NCI-H2081 treated with DMSO at 0.1 percent for 48 hours (cell line): Measurements from ENCODE around the gene CHMP6.
"Not testable (repeated sequence)": the region's sequence is repeated elsewhere in the genome, so short reads cannot be mapped to it uniquely, and the experiment has no call there.

Experiments used
- DNase-seq: peaks from one replicate; lab custom pipeline; 2025; lab: John Stamatoyannopoulos, UW

Gene CHMP6

DNA sequence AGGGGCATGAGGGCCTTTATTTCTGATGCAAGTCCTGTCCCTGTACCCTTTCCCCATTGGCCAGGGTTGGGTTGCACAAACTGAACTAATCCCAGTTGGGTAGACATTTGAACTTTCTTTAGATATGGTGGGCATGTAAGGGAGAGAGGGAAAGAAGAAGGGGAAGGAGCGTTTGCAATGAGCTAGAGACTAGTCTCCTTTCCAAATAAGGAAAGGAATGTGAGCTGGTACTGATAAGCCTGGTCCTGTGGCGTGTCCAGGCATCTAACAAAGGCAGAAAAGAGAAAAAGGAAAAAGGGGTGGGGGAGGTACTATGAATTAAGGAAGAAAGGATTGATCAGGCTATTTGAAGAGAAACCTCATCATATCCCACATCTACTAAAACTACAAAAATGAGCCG, 20.3 kb downstream of the CHMP6 start:
- no peak for DNase-seq

DNA sequence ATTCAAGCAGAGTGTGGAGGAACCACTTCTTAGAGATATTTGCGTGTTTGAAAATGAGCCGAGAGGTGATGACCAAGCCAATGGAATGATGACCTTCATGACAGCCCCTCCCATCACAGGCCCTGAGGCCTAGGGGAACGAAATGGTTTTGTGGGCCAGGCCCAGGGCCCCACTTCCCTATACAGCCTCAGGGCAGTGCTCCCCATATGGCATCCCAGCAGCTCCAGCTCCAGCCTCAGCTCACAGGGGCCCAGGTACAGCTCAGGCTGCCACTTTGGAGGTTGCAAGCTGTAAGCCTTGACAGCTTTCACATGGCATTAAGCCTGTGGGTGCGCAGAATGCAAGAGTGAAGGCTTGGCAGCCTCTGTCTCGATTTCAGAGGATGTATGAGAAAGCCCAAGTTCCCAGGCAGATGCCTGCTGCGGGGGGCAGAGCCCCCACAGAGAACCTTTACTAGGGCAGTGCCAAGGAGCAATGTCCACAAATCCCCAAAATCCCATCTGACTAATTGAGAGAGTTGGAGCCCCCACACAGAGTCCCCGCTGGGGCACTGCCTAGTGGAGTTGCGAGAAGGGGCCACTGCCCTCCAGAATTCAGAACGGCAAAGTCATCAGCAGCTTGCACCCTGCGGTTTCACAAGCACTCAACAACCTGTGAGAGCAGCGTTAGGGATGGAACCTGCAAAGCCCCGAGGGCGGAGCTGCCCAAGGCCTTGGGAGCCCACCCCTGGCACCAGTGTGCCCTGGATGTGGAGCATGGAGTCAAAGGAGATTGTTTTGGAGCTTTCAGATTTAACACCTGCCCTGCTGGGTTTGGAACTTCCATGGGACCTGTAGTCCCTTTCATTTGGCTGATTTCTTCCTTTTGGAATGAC, 21.2 kb downstream of the CHMP6 start:
- DNase-seq: no peak

DNA sequence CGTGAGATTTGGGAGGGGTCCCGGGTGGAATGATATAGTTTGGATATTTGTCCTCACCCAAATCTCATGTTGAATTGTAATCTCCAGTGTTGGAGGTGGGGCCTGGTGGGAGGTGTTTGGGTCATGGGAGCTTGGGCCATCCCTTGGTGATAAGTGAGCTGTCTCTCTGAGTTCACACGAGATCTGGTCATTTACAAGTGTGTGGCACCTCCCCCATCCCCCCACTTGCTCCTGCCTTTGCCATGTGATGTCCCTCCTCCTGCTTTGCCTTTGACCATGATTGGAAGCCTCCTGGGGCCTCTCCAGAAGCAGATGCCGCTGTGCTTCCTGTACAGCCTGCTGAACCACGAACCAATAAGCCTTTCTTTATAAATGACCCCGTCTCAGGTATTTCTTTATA, 22.0 kb downstream of the CHMP6 start:
- no peak for DNase-seq

DNA sequence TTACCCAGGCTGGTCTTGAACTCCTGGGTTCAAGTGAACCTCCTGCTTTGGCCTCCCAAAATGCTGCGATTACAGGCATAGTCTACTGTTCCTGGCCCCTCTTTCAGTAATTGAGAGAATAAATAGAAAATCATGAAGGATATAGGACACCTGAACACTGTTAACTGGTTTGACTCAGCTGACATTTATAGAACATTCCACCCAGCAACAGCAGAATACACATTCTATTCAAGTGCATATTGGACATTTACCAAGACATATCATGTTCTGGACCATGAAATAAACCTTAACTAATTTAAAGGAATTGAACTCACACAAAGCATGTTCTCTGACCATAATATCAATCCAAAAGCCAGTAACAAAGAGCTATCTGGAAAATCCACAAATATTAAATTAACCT, 23.5 kb downstream of the CHMP6 start:
- DNase-seq: no peak

DNA sequence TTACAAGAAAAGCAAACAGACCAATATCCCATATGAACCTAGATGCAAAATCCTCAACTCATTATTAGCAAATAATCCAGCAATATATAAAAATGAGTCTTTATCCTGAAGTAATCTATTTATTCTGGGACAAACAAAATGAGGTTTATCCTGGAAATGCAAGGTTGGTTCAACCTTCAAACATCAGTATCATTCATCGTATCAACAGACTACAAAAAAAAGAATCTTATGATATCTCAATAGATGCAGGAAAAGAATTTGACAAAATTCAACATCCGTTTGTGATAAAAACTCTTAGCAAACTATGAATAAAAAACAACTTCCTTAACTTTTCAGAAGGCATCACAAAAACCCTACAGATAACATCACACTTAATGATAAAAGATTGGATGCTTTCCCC, 24.9 kb downstream of the CHMP6 start:
- no peak for DNase-seq

DNA sequence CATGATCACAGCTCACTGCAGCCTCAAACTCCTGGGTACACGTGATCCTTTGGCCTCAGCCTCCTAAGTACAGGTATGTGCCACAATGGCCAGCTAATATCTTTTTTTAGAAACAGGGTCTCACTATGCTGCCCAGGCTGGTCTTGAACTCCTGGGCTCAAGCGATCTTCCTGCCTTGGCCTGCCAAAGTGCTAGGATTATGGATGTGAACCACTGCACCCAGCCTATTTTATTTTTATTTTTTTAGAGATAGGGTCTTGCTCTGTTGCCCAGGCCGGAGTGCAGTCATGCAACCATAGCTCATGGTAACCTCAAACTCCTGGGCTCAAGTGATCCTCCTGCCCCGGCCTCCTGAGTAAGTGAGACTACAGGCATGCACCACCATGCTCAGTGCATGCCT, 25.7 kb downstream of the CHMP6 start:
- DNase-seq: not testable (repeated sequence)

DNA sequence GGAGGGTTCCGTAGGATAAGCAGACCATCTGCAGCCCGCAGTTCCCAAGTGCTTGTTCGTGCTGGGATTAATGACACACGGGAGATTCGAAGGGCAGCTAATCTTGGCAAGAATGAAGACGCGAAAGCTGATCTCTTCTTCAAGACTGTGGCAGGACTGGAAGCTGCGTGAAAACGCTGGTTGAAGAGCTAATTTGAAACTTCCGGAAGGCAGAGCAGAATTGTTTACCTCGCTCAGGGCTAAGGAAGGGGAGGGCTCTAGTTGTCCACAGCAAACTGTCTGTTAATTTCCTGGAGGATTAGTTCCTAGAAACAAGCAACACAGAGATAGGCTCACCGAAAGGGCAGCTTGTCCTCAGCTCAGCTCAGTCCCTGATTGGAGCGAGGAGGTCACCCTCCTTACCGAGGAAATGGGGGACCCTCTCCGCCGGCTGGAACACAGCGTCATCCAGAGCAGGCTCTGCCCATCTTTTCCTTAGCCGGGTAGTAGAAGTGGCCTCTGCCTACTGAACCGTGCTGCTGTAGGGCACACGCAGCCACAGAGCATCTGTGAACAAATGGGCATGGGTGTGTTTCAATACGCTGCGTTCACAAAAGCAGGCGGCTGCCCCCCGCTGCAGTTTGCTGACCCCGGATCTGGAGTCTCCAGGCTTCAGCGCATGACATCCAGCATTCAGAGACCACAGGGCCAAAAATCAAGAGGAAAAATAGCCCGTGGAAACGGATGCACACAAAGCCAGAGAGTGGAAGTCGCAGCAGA, 26.6 kb downstream of the CHMP6 start:
- no peak for DNase-seq

DNA sequence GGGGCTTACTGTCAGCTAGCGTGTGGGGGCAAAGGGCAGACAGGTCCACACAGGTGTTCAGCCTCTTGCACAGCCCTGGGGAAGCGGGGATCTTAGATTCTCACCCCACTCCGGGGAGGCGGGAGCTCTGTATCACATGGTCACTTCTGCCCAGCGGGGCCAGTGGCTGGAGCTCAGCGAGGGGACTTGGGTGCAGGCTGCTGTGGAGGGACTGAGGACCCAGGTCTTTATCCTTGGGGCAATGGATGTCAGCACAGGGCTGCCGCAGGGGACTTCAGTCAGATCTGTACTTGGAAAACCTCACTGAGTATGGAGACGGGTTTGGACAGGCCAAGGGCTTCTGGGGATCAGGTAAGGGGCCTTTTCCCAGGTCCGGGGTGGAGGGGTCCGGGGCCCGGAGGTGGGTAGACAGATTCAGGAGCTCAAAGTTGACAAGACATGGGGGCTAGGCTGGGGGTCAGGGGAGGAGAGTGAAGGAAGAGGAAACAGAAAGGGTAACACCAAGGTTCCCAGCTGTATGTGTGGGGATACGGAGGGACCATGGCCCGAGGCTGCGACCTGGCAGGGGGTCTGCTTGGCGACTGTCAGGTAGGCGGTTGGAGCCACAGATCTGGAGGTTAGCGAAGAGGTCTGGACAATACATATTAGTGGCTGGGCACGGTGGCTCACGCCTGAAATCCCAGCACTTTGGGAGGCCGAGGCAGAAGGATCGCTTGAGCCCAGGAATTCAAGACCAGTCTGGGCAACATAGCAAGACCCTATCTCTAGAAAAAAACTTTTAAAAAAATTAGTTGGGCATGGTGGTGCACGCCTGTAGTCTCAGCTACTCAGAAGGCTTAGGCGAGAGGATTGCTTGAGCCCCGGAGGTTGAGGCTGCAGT, 28.2 kb downstream of the CHMP6 start:
- no peak for DNase-seq

DNA sequence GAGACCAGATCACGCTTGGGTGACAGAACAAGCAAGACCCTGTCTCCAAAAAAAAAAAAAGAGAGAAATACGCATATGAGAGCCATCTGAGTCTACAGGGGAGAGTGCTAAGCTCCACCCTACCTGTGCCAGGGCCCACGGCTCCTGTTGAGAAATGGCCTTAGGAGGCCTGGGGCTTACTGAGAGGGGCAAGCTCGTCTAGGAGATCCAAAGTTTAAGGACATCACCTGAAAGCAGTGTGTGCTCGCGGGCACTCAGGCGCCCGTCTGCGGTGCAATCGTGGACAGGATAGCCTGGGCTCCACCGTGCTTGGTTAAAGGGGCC, 28.8 kb downstream of the CHMP6 start:
- no peak for DNase-seq

DNA sequence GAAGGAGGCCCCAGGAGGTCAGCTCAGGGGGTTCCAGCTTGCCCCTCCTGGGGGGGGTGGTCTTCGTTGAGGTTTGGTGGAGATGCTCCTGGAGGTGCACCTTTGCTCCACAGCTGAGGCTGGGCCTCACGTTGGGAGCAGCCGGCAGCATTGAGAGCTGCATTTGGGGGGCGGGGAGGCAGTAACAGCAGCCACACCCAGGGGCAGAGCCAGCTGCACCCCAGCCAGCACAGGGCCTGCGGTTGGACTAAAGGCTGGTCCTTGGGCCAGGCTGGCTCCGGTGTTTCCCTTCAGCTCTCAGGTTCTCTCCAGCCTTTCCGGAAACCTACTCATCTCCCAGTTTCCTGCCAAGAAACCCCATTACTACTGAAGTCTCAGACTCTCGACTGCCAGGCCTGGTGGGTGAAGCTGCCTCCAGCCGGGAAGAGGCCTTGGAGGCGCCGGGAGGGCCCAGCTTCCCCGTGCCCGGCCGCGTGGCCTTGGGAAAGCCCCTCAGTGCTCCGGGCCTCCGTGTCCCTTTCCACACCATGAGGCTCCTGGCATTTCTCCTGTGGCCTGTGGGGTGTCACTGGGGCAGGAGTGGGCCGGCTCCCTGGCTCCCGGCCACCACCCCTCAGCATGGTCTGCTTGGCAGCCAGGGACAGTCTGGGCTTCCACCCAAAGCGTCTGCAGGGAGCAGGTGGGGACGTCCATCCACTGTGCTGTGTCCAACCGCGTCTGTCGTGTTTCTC, 29.3 kb downstream of the CHMP6 start:
- DNase-seq: no peak

DNA sequence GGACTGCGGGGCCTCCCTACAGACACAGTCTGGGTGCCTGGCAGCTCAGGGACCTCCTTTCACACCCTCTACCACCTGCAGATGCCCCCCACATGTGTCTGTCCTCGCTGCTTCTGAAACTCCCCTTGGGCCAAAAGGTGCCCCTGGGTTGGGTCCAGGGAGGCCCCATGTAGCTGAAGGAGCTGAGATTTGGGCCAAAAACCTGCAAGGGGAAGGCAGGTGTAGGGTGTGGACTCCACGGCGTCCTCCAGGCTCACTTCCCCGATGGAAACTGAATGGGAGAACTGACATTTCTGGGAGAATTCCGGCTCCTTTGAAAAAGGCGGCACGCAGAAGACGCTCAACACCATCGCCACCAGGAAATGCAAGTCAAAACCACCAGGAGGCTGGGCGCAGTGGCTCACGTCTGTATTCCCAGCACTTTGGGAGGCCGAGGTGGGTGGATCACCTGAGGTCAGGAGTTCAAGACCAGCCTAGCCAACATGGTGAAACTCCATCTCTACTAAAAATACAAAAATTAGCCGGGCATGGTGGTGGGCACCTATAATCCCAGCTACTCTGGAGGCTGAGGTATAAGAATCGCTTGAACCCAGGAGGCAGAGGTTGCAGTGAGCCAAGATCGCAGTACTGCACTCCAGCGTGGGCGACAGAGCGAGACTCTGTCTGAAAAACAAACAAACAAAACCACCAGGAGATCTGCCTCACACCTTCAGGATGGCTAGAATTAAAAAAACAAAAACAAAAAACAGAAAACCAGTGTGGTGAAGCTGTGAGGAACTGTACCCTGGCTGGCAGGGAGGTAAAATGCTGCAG, 30.1 kb downstream of the CHMP6 start:
- no peak for DNase-seq

DNA sequence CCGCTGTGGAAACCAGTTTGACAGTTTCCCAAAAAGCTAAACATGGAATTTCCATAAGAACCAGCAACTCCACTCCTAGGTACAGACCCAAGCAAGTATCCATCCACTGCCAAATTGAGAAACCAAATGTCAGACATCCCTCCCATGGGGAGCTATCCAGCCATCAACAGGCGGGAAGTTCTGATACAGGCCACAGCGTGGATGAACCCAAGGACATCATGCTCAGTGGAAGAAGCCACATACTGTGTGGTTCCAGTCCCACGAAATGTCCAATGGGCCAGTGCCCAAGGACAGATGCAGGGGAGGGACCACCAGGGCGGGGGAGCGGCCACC, 30.7 kb downstream of the CHMP6 start:
- no peak for DNase-seq

DNA sequence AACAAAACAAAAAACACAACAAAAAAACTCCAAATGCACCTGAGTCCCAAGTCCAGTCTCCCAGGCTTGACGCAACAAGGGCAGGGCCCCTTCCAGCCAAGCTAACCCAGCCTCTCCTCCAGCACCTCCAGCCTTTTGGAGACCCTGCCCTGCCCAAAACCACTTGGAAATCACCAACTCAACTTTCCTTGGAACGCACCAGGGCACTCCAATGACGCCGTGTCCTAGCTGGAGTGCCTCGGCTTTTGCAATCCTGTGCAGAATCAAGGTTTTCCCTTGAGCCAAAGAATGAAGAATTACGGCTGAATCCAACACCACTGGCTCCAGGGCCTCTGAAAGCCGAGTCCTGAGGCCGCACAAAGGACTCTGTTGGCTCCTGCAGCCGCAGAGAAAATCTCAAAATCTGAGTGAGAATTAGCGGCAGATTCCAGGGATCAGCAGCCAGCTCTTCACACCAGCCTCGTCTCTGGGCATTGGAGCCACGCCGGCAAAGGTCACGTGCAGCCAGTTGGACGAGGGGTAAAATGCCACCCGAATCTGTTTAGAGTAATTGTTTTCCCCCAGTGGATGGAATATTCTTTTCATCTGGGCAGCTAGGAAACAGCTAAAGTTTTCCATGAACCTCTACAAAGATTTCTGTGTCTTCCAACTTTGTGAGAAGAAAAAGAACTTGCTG, 33.6 kb downstream of the CHMP6 start:
- no peak for DNase-seq

DNA sequence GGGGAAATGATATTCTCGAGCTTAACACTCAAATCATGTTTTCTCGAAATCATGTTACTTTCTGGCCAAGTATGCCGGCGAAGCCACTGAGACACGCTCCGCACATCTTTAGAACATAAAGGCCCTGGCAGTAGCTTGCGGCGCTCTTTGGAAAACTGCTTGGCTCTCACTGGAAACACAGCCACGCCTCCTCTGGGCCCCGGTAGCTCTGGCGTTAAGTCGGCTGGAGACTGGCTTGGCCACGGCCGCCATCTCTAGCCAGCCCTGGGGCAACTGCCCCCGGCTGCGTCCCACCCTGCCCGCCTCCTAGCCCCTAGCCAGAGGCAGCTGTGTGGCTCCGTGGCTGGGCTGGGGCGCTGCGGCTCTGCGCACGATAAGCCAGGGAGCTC, 34.1 kb downstream of the CHMP6 start:
- DNase-seq: no peak

DNA sequence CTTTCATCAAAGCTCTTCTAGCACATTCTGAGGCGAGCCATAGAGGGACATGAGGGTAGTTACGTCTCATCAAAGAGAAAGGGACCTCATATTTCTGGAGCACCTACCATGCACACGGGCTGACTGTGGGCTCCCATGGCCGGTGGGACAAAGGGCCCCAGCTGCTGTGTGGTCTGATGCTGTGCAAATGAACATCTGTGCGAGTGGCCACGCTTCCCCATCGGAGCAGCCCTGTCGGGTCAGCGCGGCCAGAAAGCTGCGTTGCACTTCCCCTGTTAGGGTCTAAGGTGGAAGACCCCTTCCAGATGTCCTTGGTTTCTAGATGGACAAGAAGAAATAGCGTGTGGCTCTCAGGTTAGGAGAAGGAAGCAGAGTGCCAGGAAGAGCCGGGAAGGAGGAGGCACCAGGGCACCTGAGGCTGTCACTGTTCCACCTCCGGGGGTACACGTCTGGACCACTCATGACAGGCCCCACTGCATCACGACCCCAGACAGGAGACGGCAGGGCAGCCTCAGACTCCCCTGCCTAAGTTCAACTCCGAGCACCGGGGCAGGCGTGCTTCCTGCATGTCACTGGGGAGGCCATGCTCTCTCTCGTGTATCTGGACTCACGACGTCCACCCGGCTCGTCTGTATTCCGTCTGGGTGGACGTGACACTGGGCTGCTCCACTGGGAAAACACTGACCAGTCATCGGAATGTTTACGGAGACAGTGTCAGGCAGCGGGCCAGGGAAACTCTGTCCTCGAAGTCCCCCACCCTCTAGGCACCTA, 34.8 kb downstream of the CHMP6 start:
- DNase-seq: no peak

DNA sequence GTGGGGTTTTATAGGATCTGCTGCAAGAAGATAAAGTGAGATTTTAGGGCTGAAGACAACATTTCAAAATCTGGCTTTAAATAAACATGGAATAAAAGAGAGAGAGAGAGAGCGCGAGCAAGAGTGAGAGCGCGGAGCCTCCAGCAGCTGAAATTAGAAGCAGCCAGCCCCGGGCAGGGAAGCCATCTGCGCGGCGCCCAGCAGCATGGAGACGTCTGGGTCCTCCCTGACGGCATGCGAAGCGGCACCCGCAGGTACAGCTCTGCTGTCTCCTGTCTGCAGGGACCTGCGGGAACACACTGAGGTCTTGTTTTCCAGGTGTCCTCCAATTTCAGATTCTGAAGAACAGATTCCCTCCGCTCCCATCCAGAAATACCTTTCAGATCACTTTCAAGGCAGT, 35.4 kb downstream of the CHMP6 start:
- no peak for DNase-seq

DNA sequence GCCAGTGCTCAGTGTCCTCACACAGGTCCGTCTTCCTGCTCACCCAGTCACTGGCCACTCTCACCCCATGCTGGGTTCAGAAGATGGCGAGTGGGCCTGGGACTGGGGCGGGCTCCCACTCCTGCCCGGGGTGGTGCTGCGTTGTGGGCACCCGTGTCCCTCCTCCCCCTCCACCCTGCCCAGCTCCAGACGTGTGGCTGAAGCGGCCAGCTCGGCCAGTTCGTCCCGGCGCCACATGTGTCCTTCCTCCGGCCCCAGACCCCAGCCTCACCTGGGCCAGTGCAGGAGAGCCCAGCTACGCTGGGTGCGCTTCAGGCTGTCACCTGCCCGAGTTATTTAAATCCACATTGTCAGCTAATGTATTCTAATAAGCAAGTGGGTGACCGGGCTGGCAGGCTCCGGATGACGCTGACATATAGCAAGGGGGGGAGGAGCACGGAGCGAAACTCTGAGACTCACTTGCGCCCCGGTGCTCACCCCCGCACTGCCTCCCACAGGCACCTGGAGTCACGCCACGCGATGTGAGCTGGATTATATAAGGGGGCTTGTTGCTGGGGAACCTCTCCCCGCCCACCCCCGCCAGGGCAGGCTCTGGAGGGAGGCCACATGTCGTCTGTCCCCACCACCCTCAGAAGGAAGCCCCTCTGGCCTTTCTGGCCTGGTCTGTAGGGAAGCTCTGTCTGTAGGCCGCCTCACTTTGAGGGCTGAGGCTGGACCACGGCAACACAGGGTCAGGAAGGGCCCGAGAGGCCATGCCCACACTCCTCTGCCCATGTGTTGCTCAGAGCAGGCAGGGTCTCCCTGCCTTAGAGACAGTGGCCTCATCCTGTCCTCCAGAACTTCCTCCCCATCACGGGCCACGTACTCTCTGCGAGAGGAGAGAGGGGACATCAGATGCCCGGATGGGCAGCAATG, 36.2 kb downstream of the CHMP6 start:
- DNase-seq: no peak

DNA sequence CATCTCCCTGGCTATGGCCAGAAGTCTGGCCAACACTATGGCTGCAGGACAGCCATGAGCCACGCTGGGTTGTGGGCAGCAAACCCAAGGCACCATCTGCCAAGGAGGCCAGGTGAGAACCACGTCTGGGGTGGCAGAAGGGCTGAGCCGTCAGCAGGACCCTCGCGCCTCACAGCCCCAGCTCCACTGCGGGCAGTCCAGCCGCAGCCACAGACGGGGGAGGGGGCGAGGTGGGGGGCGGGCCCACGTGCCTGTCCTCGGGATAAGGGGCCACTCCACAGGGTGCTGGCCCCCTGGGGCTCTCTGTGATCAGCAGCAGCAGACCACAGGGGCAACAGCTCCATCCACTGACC, 36.8 kb downstream of the CHMP6 start:
- DNase-seq: no peak

DNA sequence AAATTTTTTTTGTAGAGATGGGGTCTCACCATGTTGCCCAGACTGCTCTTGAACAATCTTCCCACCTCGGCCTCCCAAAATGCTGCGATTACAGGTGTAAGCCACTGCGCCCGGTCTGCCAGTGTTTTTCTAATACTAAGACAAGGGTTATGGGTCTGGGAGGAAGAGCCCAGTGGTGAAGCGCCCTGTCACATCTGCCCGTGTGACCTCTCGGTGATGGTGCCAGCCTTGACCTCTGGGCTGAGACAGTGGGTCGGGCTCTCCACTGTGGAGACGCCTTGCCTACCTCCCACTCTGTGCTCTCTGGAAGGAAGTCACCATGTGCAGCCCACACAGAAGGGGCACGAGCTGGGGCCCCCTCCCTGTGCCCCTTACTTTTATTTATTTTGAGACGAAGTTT, 38.2 kb downstream of the CHMP6 start:
- DNase-seq: no peak
